Duodenal mucosa (tissue), 2 donors: ENCODE results near the gene KRTAP10-6.
"Not testable (repeated sequence)": the region's sequence is repeated elsewhere in the genome, so short reads cannot be mapped to it uniquely, and the experiment has no call there.

ENCODE experiments used
- H3K27ac ChIP-seq: one replicate; pipeline ENCODE4 v1.7.0; 2013; ENCODE audit warnings: low read depth, low read length
- H3K27me3 ChIP-seq, 2 donors: one replicate each; pipeline ENCODE4 v1.7.0; 2013; ENCODE audit warnings: low read length in 2 of 2, control low read depth in 1 of 2; ENCODE audit not compliant: insufficient read depth in 2 of 2, control insufficient read depth in 1 of 2
- H3K36me3 ChIP-seq, 2 donors: one replicate each; pipeline ENCODE4 v1.7.0; 2013; ENCODE audit warnings: low read length in 2 of 2, control low read depth in 1 of 2; ENCODE audit not compliant: insufficient read depth in 2 of 2, control insufficient read depth in 1 of 2
- H3K4me1 ChIP-seq, 2 donors: one replicate each; pipeline ENCODE4 v1.7.0; 2013; ENCODE audit warnings: low read length in 2 of 2, control low read depth in 1 of 2; ENCODE audit not compliant: insufficient read depth in 2 of 2, control insufficient read depth in 1 of 2
- H3K4me3 ChIP-seq, 2 donors: one replicate each; pipeline ENCODE4 v1.7.0; 2013; ENCODE audit warnings: low read length in 2 of 2, low read depth in 1 of 2
- H3K9ac ChIP-seq, 2 donors: one replicate each; pipeline ENCODE4 v1.7.0; 2013; ENCODE audit warnings: low read length in 2 of 2, low read depth in 1 of 2
- H3K9me3 ChIP-seq, 2 donors: one replicate each; pipeline ENCODE4 v1.7.0; 2013; ENCODE audit warnings: low read length in 2 of 2, control low read depth in 1 of 2; ENCODE audit not compliant: control insufficient read depth in 1 of 2

KRTAP10-6 gene

DNA sequence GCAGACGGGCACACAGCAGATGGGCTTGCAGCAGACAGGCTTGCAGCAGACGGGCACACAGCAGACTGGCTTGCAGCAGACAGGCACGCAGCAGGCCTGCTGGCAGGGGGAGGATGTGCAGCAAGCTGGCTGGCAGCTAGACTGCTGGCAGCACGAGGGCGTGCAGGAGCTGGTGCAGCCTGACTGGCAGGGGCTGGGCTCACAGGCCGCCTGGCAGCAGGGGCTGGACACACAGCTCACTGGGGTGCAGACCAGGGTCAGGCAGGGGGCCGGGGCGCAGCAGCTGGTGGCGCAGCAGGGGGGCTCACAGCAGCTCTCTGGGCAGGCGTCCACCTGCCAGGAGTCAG, 34.0 kb downstream of the KRTAP10-6 start:
- H3K9me3 ChIP-seq, H3K36me3 ChIP-seq, H3K4me1 ChIP-seq, H3K9ac ChIP-seq, H3K4me3 ChIP-seq, H3K27ac ChIP-seq, H3K27me3 ChIP-seq: not testable (repeated sequence)

DNA sequence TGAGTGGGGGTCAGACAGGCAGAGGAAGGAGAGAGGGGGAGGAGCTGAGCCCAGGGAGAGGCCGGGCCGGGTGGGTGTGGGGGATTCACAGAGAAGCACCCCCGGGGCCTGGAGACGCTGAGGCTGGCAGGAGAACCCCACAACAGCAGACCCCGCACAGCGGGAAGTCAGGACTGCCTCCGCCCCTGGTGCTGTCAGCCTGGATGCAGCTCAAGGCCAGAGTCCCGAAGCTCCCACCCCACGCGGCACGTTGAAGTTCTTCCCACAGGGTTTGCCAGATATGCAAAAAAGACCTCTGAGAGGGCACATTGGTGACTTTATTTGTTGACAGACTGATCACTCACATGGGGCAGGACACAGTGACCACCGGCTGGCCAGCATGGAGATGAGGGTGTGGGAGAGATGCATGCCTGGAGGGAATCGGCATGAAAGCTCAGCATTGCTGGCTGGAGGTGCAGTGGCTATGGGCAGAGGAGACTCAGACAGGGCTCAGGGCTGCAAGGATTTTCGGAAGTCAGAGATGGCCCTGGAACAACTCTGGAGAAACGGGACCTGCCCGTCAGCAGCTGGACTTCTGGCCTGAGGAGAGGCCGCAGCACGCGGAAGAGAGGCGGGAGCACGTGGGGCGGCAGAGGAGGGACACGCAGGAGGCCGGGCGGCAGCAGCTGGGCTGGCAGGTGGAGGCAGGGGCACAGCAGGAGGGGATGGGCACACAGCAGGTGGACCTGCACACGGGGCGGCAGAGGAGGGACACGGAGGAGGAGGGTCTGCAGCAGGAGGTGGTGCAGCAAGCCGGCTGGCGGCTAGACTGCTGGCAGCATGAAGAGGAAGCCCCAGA, 34.6 kb downstream of the KRTAP10-6 start:
- no peaks in the 10 kb centered on the region for H3K9me3 ChIP-seq
- no peaks in the 10 kb centered on the region for H3K4me1 ChIP-seq
- peaks cover 0 to 8% of the 10 kb centered on the region in 2 donors for H3K27me3 ChIP-seq
- H3K27ac ChIP-seq = no peak overlapping the region
- H3K4me3 ChIP-seq = no peak overlapping the region
- no peaks in the 10 kb centered on the region for H3K36me3 ChIP-seq
- no peak overlapping the region for H3K9ac ChIP-seq

DNA sequence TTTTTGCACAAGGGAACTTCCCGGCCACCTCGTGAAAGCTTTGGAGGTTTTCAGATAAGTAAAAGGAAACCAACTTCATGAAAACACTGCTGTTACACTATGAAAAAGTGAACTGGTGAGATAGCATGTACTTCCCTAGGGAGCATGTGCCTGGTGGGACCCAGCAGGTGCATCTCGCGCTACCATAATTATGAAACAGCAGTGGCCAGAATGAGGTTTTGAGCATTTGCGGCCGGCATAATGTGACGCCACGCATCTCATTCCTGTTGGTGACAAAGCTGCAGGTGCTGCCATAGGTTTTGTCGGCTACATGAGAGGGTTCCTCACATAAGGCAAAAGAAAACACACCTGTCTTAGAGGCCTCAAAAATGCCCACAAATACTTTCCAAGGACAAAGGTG, 35.4 kb downstream of the KRTAP10-6 start:
- Histone ChIP-seq H3K4me1 (no peaks in the 10 kb centered on the region), H3K9me3 (no peaks in the 10 kb centered on the region), H3K4me3 (no peak overlapping the region), H3K27ac (no peak overlapping the region), H3K36me3 (no peaks in the 10 kb centered on the region), H3K9ac (no peak overlapping the region), H3K27me3 (peaks cover 0 to 8% of the 10 kb centered on the region in 2 donors)

DNA sequence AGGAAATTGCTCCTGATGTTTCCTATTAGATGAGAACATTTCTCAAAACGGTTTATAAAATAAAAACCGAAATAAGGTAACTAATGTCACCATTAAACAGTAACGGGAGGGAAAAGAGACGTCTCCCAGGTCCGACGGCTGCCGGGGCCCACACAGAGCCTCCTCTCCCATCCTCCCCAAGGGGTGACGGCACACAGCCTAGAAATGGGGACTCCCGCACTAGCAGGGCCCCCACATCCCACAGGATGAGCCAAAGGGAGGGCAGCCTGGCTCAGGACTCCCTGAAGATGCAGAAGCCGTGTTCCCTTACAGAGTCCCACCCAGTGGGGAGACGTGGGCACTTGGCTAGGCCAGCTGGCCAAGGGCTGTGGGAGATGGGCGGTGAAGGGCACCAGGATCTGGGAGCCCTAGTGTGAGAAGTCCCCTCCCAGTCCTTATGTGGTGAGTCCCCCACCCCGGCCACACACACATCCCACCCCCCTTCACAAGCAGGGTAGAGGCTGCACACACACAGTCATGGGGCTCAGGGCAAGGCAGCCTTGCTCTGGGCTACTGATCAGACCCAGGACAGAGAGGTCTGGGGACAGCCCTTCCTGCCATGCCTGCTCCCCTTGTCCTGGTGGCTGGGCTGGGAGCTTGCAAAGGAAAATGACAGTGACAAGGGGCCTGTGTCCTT, 37.0 kb downstream of the KRTAP10-6 start:
- Histone ChIP-seq H3K9me3 (no peaks in the 10 kb centered on the region), H3K36me3 (no peaks in the 10 kb centered on the region), H3K4me3 (no peak overlapping the region), H3K27me3 (peaks cover 0 to 8% of the 10 kb centered on the region in 2 donors), H3K9ac (no peak overlapping the region), H3K4me1 (no peaks in the 10 kb centered on the region), H3K27ac (no peak overlapping the region)

DNA sequence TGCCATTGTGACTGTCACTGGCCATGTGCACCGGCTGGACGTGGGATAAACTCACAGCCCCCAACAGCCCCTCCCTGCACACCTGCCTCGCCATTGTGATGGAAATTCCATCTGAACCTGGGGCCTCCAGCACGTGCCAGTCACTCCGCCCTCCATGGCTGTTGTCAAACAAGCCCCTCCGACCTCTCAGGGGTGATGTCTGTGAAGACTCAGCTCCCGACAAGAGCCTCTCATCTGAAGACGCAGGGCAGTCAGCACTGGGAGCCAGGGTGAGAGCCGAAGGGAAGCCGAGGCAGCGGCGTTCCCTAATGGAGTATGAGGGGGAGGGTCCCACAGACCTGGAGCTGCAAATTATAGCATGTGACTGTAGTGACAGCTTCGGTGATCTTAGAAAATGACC, 39.6 kb downstream of the KRTAP10-6 start:
- Histone ChIP-seq H3K27ac (no peak overlapping the region), H3K27me3 (peaks cover 1 to 4% of the 10 kb centered on the region in 2 donors), H3K9ac (no peak overlapping the region), H3K4me3 (no peak overlapping the region), H3K36me3 (no peaks in the 10 kb centered on the region), H3K4me1 (no peaks in the 10 kb centered on the region), H3K9me3 (no peaks in the 10 kb centered on the region)

DNA sequence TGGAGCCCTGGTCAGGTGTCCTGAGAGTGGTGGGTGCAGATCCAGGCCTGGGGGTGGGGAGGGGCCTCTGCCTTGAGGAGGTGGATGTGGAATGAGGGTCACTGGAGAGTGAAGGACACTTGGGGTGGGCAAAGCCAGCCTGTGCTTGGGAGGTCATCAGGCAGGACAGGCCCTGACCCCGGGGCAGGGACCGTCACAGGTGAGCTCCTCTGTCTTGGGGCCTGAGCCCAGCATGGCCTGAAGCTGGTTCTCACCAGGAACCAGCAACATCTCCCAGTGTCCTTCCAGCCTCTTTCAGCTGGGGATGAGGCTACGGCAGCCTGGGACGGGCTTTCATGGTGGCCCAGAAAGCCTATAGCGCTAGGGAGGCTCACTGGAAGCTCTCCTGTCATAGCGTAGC, 40.2 kb downstream of the KRTAP10-6 start:
- H3K4me1 ChIP-seq = no peaks in the 10 kb centered on the region
- peaks cover 0 to 4% of the 10 kb centered on the region in 2 donors for H3K27me3 ChIP-seq
- H3K27ac ChIP-seq = no peak overlapping the region
- H3K9ac ChIP-seq = no peak overlapping the region
- H3K4me3 ChIP-seq = no peak overlapping the region
- H3K36me3 ChIP-seq = no peaks in the 10 kb centered on the region
- peaks cover 0 to 1% of the 10 kb centered on the region in 2 donors for H3K9me3 ChIP-seq

DNA sequence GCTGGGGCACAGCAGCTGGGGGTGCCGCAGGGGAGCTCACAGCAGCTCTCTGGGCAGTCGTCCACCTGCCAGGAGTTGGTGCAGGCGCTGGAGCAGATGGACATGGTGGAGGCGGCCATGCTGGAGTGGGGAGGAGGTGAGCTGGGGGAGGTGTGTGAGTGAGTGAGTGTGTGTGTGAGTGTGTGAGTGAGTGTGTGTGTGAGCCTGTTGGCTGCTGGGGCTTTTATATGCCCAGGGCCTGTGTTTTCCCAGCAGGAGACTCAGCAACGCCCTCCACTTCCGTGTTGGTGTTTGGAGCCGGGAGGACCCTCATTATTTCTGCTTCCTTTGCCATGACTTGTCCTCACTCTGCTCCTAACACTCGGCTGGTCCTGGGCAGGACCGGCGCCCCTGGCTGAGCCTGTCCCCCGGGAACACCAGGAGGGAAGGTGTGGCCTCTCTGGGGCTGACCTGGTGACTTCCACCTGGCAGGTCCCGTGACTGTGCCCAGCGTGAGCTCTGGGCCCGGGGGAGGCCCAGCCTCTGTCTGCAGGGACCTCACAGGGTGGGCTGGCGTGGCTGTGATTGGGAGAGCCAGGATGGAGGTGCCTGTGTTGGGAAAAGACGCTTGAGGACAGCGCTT, 40.9 kb downstream of the KRTAP10-6 start, which contains the start of gene KRTAP10-2:
Gene KRTAP10-2, minus strand, starts transcription at position 166 of the 622 bp plus-strand sequence. Its CDS starts 47 bp downstream, at position 119.
- Histone ChIP-seq H3K4me1 (no peaks in the 10 kb centered on the region), H3K27me3 (peaks cover 0 to 4% of the 10 kb centered on the region in 2 donors), H3K9me3 (peaks cover 0 to 7% of the 10 kb centered on the region in 2 donors), H3K9ac (no peak within 1 kb of the TSS), H3K27ac (no peak within 1 kb of the TSS), H3K4me3 (no peak within 1 kb of the TSS), H3K36me3 (no peaks in the 10 kb centered on the region)

DNA sequence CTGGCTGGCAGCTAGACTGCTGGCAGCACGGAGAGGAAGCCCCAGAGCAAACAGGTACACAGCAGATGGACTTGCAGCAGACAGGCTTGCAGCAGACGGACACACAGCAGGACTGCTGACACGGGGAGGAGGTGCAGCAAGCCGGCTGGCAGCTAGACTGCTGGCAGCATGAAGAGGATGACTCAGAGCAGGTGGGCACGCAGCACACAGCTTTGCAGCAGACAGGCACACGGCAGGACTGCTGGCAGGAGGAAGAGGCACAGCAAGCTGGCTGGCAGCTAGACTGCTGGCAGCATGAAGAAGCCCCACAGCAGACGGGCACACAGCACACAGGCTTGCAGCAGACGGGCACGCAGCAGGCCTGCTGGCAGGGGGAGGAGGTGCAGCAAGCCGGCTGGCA, 41.5 kb downstream of the KRTAP10-6 start:
- Histone ChIP-seq H3K27ac (no peak overlapping the region), H3K4me3 (no peak overlapping the region), H3K4me1 (no peaks in the 10 kb centered on the region), H3K27me3 (peaks cover 0 to 4% of the 10 kb centered on the region in 2 donors), H3K9me3 (peaks cover 0 to 7% of the 10 kb centered on the region in 2 donors), H3K9ac (no peak overlapping the region), H3K36me3 (no peaks in the 10 kb centered on the region)

DNA sequence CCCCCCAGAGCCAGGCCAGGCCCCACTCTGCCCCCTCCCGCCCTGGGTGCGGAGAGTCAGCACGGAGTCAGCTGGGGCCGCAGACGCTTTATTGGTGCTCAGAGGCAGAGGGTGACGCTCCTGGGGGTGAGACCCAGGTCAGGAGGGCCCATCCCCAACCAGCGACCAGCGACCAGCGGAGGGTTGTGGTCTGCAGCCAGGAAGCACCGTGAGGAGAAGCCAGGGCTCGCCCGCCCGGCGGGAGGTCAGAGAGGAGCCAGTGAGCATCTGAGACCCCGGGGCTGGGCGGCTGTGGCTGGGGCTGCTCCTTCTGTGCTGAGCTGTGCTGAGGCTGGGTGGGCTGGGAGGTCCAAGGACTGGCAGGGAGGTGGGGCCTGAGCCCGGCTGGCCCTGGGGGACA, 42.0 kb downstream of the KRTAP10-6 start:
- not testable (repeated sequence) for H3K27me3 ChIP-seq, H3K27ac ChIP-seq, H3K9ac ChIP-seq, H3K4me1 ChIP-seq, H3K9me3 ChIP-seq, H3K36me3 ChIP-seq, H3K4me3 ChIP-seq

DNA sequence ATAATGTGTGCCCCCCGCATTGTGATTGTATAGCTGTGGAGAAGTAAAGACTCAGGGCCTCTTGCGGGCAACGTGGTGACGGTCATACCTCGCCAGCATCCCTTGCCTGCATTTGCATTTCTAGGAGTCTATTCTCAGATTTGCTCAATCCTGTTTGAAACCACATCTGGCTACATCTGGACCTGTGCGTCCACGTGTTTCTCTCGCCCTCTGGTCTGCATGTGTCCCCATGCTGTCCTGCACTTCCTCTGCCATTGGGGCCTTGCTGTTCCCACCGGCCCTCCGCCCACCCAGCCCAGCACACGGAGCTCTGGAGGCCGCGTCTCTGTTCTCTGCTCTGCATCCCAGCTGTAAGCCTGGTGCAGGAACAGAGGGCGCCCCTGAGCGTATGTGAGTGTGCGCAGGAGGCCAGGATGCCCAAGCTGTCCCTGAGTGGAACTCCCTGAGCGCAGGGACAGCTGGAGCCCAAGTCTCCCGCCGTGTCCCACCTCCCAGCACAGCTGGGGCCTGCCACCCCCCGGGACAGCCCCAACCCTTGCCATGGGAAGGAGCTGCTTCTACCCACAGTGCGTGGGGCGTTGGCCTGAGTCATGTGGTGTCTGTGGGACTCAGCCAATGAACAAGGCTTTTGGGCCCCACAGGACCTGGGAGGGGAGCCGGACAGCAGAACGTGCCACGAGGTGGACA, 42.6 kb downstream of the KRTAP10-6 start:
- no peak overlapping the region for H3K27ac ChIP-seq
- no peaks in the 10 kb centered on the region for H3K36me3 ChIP-seq
- H3K9me3 ChIP-seq = peaks cover 0 to 7% of the 10 kb centered on the region in 2 donors
- peaks cover 0 to 4% of the 10 kb centered on the region in 2 donors for H3K27me3 ChIP-seq
- no peak overlapping the region for H3K4me3 ChIP-seq
- H3K9ac ChIP-seq = no peak overlapping the region
- H3K4me1 ChIP-seq = no peaks in the 10 kb centered on the region
